Kidney epithelial cell (primary cell): ENCODE data around the gene ZNF326. TPM values are rescaled to one million over a fixed set of nuclear protein-coding genes. Genes with fewer than 3 reads are reported as not detected.
A peak's percentile ranks its signal among the peaks of the same experiment; 100 is the strongest.
"Not testable (repeated sequence)": the region's sequence is repeated elsewhere in the genome, so short reads cannot be mapped to it uniquely, and the experiment has no call there.

Experiments used
- DNase-seq: peaks from one replicate; pipeline ENCODE4 v3.0.0-alpha.2; 2010; ENCODE audit warnings: low read depth
- H3K27me3 ChIP-seq: 2 replicates; pipeline ENCODE4 v1.6.0; 2011; ENCODE audit warnings: low read length; ENCODE audit not compliant: control insufficient read depth, insufficient read depth
- H3K36me3 ChIP-seq: 2 replicates; pipeline ENCODE4 v1.5.1; 2011; ENCODE audit warnings: low read length; ENCODE audit not compliant: control insufficient read depth, insufficient read depth
- H3K4me3 ChIP-seq: 2 replicates; pipeline ENCODE4 v1.5.1; 2011; ENCODE audit warnings: low read depth, mild to moderate bottlenecking, control low read depth, low read length
- CTCF ChIP-seq: IDR thresholded peaks from 2 replicates; pipeline ENCODE4 v1.5.1; 2011; ENCODE audit warnings: mild to moderate bottlenecking, moderate library complexity, low read length, control low read depth, inconsistent platforms; ENCODE audit not compliant: insufficient read depth, poor library complexity, severe bottlenecking
- total RNA-seq: library from RNA; depleted of rRNA; stranded (reverse); fragments of >200 nt; gene quantifications from 2 replicates; pipeline ENCODE4 v1.2.3, GENCODE V29; 2015

Gene ZNF326
- total RNA-seq, 1 donor from 2014 or later: 9.5 TPM

DNA sequence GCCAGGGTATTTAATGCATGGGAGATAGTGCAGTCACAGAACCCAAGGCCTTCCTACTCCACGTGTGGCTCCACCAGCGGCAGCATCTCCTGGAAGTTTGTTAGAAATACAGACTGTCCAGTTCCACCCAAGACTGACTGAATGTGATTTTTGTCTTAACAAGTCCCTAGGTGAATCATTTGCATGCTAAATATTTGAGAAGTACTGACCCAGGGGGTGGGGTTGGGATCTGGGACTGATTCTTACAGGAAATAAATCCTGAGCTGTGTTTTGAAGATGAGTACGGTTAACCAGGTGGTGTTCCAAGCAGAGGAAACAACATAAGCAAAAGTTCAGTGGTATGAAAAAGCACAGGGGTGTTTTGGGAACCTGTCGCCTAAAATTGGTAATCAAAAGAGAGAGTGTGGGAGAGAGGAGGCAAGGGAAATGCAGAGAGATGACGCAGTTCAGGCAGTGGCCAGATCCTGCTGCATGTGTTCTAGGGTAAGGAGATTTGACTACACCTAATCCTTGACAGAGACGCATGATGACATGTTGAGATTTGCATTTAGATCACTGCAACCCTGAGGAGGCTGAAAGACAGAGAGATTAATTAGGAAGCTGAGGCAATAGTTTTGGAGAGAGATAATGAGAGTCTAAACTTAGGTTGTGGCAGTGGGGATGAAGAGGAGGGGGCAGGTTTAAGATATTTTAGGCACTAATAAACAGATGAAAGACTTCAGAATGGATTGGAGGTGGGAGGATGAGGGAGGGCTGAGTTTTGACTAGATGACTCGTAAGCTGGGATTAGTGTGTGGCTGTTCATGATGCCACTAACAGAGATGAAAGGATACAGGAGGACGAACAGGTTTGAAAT, 3.7 kb upstream of the ZNF326 start:
- no peak for TF ChIP-seq CTCF
- no peaks in the 10 kb centered on the region for H3K36me3 ChIP-seq
- no peak overlapping the region for H3K4me3 ChIP-seq
- DNase-seq: no peak
- no peaks in the 10 kb centered on the region for H3K27me3 ChIP-seq

- no peak for TF ChIP-seq CTCF
- no peaks in the 10 kb centered on the region for H3K27me3 ChIP-seq
Measured at GRCh38 chr1:89993541-89993940, 1.4 kb upstream of the ZNF326 start.

GRCh38 chr1:89994231-89994804, 592 bp upstream of the ZNF326 start:
- DNase-seq: no peak
- peak overlapping the region; percentile 80 for H3K4me3 ChIP-seq
- no peaks in the 10 kb centered on the region for H3K36me3 ChIP-seq
- no peak for TF ChIP-seq CTCF
- no peaks in the 10 kb centered on the region for H3K27me3 ChIP-seq

More at GRCh38 chr1:89993541-89993940, 1.4 kb upstream of the ZNF326 start:
- H3K36me3 ChIP-seq: no peaks in the 10 kb centered on the region
- no peak for DNase-seq
- H3K4me3 ChIP-seq: no peak overlapping the region

DNA sequence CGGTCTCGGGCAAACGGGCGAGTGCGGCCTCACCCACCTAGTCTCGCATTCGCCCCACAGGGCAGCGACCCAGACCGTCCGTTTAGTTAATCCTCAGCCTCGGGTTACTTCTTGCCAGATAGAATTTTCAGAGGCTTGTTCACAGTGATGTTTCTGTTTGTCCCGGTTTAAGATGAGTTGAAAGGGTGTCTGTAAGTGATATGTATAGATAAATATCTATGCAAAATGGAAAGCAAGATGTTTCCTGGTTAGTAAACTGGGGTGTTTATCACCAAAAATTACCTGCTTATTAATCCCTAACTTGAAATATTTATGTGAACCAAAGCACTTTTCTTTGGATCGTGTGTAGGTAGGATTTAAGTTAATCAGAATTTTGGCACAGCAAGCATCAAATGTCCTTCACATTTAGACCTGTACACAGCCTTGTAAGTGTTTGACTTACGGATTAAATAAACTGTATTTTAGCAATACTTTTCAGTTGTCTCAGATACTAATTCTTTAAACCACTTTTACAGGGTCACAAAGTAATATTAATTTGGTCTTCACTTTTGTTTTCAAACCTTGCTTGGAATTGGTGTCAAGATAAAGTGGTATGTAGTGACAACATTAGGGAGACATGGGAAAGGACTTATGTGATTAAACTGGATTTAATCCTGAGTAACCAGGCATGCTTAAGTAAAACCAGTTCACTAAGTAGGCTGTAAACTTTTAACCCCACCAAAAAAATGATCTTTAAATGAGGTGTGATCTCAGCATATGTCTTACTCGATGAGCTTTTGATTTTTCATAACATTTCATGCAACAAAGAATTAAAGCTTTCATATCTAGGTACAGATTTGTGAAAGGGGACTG, 914 bp downstream of the ZNF326 start:
- DNase-seq: no peak
- no peak for TF ChIP-seq CTCF
- H3K27me3 ChIP-seq: no peaks in the 10 kb centered on the region

DNA sequence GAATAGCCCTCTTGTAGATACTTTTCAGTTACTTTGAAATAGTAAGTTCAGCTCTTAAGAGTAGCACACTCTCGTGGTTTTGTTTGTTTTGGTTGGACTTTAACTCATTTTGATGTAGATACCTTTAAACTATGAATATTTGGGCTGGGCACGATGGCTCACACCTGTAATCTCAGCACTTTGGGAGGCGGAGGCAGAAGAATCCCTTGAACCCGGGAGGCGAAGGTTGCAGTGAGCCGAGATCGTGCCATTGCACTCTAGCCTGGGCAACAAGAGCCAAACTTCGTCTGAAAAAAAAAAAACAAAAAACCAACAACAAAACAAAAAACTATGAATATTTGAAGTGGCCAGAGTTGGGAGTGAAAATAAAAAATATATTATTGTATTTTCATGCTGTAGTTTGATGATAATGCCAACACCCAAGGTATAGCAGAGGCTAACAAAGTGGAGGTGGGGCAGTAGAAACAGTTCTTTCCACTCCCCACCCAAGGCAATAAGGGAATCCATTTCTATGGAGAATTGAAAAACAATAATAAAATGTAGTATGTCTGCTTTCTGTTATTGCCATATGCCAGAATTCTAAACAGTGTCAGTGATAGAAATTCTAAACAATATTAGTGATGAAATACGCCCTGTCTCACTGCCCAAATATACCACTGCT, 1.7 kb downstream of the ZNF326 start:
- peak overlapping the region; percentile 80 for H3K4me3 ChIP-seq
- no peaks in the 10 kb centered on the region for H3K27me3 ChIP-seq
- no peaks in the 10 kb centered on the region for H3K36me3 ChIP-seq
- no peak for TF ChIP-seq CTCF
- DNase-seq: no peak

More for the DNA sequence above, 914 bp downstream of the ZNF326 start:
- Histone ChIP-seq H3K4me3 (peak overlapping the region; percentile 80), H3K36me3 (no peaks in the 10 kb centered on the region)

- not testable (repeated sequence) for H3K4me3 ChIP-seq, H3K36me3 ChIP-seq, DNase-seq, H3K27me3 ChIP-seq
Measured at GRCh38 chr1:89997152-89997551, 2.2 kb downstream of the ZNF326 start.
